VCaP (cell line): ENCODE results near the gene XPO4.
A peak's percentile ranks its signal among the peaks of the same experiment; 100 is the strongest.
"Not testable (repeated sequence)": the region's sequence is repeated elsewhere in the genome, so short reads cannot be mapped to it uniquely, and the experiment has no call there.

Experiments used
- H3K27ac ChIP-seq: fragments of 450-650 bp; 2 replicates; pipeline ENCODE4 v1.5.1; 2017
- CTCF ChIP-seq: fragments of 450-650 bp; conservative IDR thresholded peaks from 2 replicates; pipeline ENCODE4 v1.5.1; 2017; ENCODE audit warnings: mild to moderate bottlenecking, moderate library complexity

XPO4 gene

GRCh38 chr13:20902438-20903163 lies at the start of gene XPO4:
TSS of gene XPO4 (minus strand) at chr13:20902746. CDS start at chr13:20902738, 8 bp downstream.
- TF ChIP-seq CTCF: no peak
- H3K27ac ChIP-seq: peak within 1 kb of the TSS; percentile 92

GRCh38 chr13:20948001-20948400 lies 45.5 kb upstream of the XPO4 start:
- peak overlapping the region; percentile 46 for H3K27ac ChIP-seq

- no peak for TF ChIP-seq CTCF
- H3K27ac ChIP-seq: no peak overlapping the region
Measured at GRCh38 chr13:20945952-20946383, 43.4 kb upstream of the XPO4 start.

- TF ChIP-seq CTCF: no peak
Measured at GRCh38 chr13:20942938-20943559, 40.5 kb upstream of the XPO4 start.

GRCh38 chr13:20940511-20940910 lies 38.0 kb upstream of the XPO4 start:
- H3K27ac ChIP-seq: not testable (repeated sequence)

More at GRCh38 chr13:20942938-20943559, 40.5 kb upstream of the XPO4 start:
- peak overlapping the region; percentile 50 for H3K27ac ChIP-seq

- no peak overlapping the region for H3K27ac ChIP-seq
- TF ChIP-seq CTCF: no peak
Measured at GRCh38 chr13:20940083-20940482, 37.5 kb upstream of the XPO4 start.

GRCh38 chr13:20939662-20940061 lies 37.1 kb upstream of the XPO4 start:
- no peak for TF ChIP-seq CTCF
- no peak overlapping the region for H3K27ac ChIP-seq

- TF ChIP-seq CTCF: no peak
- H3K27ac ChIP-seq: no peak overlapping the region
Measured at GRCh38 chr13:20938302-20938701, 35.8 kb upstream of the XPO4 start.
